HL-60/S4 (cell line): ENCODE data around the gene ZNF480.
"Not testable (repeated sequence)": the region's sequence is repeated elsewhere in the genome, so short reads cannot be mapped to it uniquely, and the experiment has no call there.

Experiments used
- in situ Hi-C: fragments of 300-500 bp; cut with MboI; formaldehyde crosslinking; loops from 2 replicates; pipeline ENCODE4 v1.14.3; 2022; ENCODE audit warnings: low sequenced_read_pairs

The ZNF480 gene

DNA sequence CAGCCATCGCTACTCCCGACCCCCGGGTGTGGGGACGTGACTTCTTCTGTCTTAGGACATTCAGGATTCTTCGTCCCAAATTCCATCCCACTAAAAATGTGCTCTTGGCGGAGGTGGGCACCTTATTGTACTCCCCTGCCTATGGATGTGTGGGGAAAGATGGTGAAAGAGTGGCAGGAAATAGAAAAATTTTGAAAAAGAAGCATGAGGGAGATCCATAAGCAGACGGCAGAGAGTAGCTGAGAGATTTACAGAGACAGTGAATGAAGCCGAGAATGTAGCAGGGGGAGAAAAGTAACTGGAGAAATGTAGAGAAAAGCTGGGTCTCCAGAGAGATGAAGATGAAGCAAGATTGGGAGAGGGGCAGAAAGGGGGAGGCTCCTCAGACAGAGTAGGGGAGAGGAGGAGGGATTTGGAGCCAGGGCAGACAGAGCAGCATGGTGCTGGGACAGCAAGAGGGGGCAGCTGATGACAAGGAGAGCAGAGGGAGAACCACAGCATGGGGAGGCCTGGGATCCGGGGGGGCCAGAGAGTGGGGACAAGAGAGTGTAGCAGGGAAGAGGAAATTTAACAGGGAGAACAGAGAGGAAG, 39.9 kb downstream of the ZNF480 start:
- in situ Hi-C loops = no loop called here

DNA sequence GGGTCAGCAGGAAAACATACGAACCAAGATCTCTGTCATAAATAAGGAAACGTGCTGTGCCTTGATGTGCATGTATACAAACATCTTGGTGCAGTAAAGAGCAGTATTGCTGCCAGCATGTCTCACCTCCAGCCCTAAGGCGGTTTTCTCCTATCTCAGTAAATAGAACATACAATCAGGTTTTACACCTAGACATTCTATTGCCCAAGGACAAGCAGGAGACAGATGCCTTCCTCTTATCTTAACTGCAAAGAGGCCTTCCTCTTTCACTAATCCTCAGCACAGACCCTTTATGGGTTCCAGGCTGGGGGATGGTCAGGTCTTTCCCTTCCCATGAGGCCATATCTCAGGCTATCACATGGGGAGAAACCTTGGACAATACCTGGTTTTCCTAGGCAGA, 42.1 kb downstream of the ZNF480 start:
- in situ Hi-C loops = not testable (repeated sequence)

DNA sequence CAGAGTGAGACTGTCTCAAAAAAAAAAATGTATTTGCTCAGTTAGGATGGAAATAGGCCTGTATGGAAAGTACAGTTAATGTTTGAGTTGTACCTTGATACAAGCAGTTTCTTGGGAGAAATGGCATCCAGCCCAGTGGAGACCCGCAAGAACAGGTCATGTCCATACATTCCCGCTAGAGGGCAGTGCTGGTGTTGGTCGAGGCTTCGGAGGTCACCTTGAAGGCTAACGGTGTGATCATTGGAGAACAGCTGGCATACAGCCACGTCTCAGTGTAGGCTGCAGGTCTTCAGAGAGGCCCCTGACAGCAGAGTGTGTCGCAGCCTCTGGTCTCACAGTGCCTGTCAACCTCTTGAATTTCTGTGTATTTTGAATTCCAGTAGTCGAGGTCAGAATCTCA, 46.6 kb downstream of the ZNF480 start:
- in situ Hi-C loops = no loop called here

DNA sequence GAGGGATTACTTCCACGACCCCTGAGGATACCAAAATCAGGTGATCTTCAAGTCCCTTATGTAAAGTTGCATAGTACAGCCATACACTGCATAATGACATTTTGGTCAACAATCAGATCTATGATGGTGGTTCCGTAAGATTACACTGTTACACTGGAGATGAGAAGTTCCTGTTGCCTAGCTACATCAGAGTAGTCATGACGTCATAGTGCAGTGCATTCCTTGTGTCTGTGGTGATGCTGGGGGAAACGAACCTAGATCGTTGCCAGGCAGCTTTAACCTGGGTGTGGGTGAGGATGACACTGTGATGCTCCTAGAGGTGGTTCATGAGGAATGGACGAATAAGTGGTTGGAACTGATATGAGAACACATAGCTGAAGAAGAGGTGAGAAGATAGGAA, 48.2 kb downstream of the ZNF480 start:
- in situ Hi-C loops = no loop called here

DNA sequence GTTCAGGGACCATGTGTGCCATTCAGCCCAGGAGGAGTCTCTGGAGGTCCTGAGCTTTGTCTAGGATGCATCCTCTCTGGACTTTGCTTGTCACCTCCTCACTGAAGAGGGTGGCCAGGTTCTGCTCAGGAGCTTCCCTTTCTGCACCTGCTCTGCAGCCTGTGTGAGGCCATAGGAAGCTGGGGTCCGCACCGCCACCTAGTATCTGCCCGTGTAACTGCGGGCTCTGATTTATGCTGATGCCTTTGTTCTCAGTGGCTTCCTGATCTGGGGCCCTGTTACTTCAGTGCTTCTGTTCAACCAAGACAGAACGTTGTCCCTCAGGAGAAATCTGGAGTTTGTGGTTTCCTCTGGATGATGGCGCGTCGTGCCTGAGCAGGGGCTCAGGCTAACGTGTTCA, 54.5 kb downstream of the ZNF480 start:
- in situ Hi-C loops = no loop called here

DNA sequence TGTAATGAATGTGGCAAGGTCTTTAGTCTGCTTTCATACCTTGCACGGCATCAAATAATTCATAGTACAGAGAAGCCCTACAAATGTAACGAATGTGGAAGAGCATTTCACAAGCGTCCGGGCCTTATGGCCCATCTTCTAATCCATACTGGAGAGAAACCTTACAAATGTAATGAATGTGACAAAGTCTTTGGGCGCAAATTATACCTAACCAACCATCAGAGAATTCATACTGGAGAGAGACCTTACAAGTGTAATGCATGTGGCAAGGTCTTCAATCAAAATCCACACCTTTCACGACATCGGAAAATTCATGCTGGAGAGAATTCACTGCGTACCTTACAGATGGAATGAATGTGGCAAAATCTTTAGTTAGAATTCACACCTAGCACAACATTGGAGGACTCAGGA, 69.5 kb downstream of the ZNF480 start:
- in situ Hi-C loops = no loop called here

DNA sequence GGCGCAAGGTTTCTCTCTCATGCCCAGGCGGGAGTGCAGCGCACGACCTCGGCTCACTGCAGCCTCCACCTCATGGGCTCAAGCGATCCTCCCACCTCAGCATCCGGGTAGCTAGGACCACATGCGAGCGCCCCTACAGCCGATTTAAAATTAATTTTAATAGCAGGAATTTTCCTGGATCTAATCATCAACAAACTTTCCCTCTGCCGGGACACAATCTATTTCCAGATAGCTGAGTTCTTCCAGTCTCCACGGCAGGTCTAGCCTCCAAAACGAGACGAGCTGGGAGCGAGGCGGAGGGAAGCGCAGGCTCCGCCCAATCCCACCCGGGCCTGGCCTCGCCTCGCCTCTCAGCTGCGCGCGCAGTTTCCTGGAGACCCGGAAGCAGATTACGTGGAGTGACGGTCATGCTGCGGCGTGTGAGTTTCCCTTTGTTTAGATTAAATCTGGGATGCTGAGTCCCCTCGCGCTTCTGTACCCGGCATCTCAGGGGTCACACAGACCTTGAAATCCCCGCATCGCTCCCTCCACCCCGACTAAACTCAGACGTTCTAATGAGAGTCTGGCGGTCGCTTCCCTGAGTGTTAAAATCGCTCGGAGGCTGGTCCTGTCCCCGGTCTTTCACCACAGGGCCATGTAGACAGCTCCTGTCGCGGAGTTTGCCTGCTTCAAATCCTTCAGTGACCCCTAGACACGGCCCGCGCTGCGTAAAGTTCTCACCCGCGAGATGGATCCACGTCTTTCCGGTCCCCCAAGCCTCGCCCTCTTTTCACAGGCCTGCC, 72.8 kb downstream of the ZNF480 start, which contains the start of gene ZNF880:
ZNF880 (plus strand) TSS at position 365 of the 782 bp plus-strand sequence; CDS start at position 408, 43 bp downstream.
- in situ Hi-C loops = no loop called here

- in situ Hi-C loops = no loop called here
Measured at GRCh38 chr19:52370341-52370710, 73.4 kb downstream of the ZNF480 start.
